Measurements from ENCODE around the gene PSG6. TPM values are rescaled to one million over a fixed set of nuclear protein-coding genes. Genes with fewer than 3 reads are reported as not detected.
A peak's percentile ranks its signal among the peaks of the same experiment; 100 is the strongest.
"Not testable (repeated sequence)": the region's sequence is repeated elsewhere in the genome, so short reads cannot be mapped to it uniquely, and the experiment has no call there.

The PSG6 gene
- polyA plus RNA-seq, 1 donor (not counting 4 experiments of a cell fraction or from before 2014, with no cell fraction given), result 0.45 TPM

DNA sequence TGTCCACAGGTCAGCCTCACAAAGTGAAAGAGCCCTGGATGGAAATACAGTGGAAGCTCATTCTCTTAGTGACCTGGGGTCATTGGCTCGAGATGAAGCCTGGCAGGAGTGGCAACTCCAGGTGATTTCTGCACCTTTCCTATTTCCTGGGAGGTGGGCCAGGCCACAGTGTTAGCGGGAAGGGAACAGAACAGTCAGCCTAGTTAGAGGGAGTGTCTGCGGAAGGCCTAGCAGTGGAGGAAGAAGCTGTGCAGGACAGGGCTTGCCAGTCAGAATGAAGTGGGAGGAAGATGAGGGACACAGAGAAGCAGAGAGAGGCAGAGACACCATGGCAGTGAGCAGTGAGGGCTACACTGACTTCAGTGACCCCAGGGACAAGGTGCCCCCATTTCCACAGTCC is 15.7 kb upstream of the PSG6 start:
- H3K9me1 ChIP-seq (ENCODE audit: control insufficient read depth, extremely low read depth, insufficient read depth, low read length); DNase-seq (ENCODE audit: low read depth, low spot score); H4K20me1 ChIP-seq (ENCODE audit: control insufficient read depth, extremely low read depth, insufficient read depth, low read length); H3K9me3 ChIP-seq (ENCODE audit: control insufficient read depth, low read depth, low read length); H3K4me3 ChIP-seq (ENCODE audit: control insufficient read depth in 2 of 3, extremely low read depth in 1 of 3, insufficient read depth in 2 of 3, low read depth in 1 of 3, low read length in 3 of 3); H3K27me3 ChIP-seq (ENCODE audit: control insufficient read depth, extremely low read depth, insufficient read depth, low read length); H3K79me2 ChIP-seq (ENCODE audit: control insufficient read depth, insufficient read depth, low read length); H3K36me3 ChIP-seq (ENCODE audit: control insufficient read depth in 2 of 2, extremely low read depth in 1 of 2, insufficient read depth in 2 of 2, low read length in 2 of 2); dilution Hi-C loops (cut with MboI; ENCODE audit: extremely low pct_ligation_motif_present, low sequenced_read_pairs): not testable (repeated sequence)
- H3K9ac ChIP-seq (ENCODE audit: control insufficient read depth, extremely low read depth, insufficient read depth, low read length), result peak overlapping the region; percentile 58
- H3K27ac ChIP-seq (ENCODE audit: control insufficient read depth, insufficient read depth, low read length), result peak overlapping the region; percentile 82
- H3K4me1 ChIP-seq (ENCODE audit: control insufficient read depth, extremely low read depth, insufficient read depth, low read length), result peaks cover 20% of the 10 kb centered on the region
- H3K4me2 ChIP-seq (ENCODE audit: control insufficient read depth, extremely low read depth, insufficient read depth, low read depth, low read length), result peak overlapping the region; percentile 62
- peak; percentile 88 for FAIRE-seq
- H2AFZ ChIP-seq (ENCODE audit: control insufficient read depth, low read length), result peak overlapping the region; percentile 33

DNA sequence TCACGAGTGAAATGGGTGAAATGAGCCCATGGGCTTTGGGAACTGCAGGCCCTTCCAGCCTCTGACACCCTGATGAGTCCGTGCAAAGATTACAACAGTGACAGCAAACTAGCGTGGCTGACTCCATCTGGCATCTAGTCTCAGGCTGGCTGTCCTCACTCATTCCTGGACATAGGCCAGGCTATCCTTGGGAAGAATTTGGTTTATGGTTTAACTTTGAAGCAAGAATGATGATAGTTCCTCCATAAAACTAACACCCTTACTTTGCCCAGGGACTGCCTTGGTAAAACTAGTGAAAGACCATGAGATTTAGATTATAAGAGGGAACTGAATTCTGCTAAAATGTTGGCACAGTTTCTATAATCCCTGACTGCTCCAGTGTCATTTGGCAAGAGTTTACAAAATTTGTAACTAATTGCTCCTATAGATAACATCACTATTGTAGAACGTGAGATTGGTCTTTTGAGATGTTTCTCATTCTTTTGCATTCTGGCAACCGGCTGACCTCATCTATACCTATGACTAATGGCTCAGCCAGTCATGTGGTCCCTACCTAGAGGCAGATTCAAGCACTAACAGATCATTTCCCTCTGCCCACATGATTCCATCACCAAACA is 14.9 kb upstream of the PSG6 start:
- H4K20me1 ChIP-seq (ENCODE audit: control insufficient read depth, extremely low read depth, insufficient read depth, low read length); H3K9me3 ChIP-seq (ENCODE audit: control insufficient read depth, low read depth, low read length); H3K36me3 ChIP-seq (ENCODE audit: control insufficient read depth in 2 of 2, extremely low read depth in 1 of 2, insufficient read depth in 2 of 2, low read length in 2 of 2); H3K4me3 ChIP-seq (ENCODE audit: control insufficient read depth in 2 of 3, extremely low read depth in 1 of 3, insufficient read depth in 2 of 3, low read depth in 1 of 3, low read length in 3 of 3); H3K27me3 ChIP-seq (ENCODE audit: control insufficient read depth, extremely low read depth, insufficient read depth, low read length); H3K79me2 ChIP-seq (ENCODE audit: control insufficient read depth, insufficient read depth, low read length); dilution Hi-C loops (cut with MboI; ENCODE audit: extremely low pct_ligation_motif_present, low sequenced_read_pairs); H3K9me1 ChIP-seq (ENCODE audit: control insufficient read depth, extremely low read depth, insufficient read depth, low read length): not testable (repeated sequence)
- Histone ChIP-seq H3K4me2 (ENCODE audit: control insufficient read depth, extremely low read depth, insufficient read depth, low read depth, low read length) (peak overlapping the region; percentile 51), H3K9ac (ENCODE audit: control insufficient read depth, extremely low read depth, insufficient read depth, low read length) (peak overlapping the region; percentile 50), H3K4me1 (ENCODE audit: control insufficient read depth, extremely low read depth, insufficient read depth, low read length) (peaks cover 20% of the 10 kb centered on the region), H3K27ac (ENCODE audit: control insufficient read depth, insufficient read depth, low read length) (peak overlapping the region; percentile 89), H2AFZ (ENCODE audit: control insufficient read depth, low read length) (peak overlapping the region; percentile 27)
- FAIRE-seq (peak; percentile 94), DNase-seq (ENCODE audit: low read depth, low spot score) (peak; percentile 58)

DNA sequence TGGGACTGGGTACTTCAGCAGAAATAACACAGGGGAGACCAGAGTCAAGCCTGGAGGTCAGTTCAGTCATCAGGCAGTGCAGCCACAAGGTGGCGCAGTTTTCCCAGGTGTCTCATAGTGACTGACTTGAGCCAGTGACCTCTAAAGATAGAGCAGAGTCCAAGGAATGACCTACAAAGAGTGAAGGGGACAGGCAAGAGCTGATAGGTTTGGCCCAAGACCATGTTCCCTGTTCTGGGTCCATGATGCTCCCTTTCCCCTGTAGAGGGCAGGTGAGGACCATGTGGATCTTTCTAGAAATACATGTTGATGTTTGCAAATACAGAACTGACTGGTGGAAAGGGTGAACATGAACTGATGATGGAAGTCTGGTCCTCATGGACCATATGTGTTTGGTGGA is 12.5 kb upstream of the PSG6 start:
- H3K79me2 ChIP-seq (ENCODE audit: control insufficient read depth, insufficient read depth, low read length); H3K27ac ChIP-seq (ENCODE audit: control insufficient read depth, insufficient read depth, low read length); H3K9me1 ChIP-seq (ENCODE audit: control insufficient read depth, extremely low read depth, insufficient read depth, low read length); dilution Hi-C loops (cut with MboI; ENCODE audit: extremely low pct_ligation_motif_present, low sequenced_read_pairs); H3K9me3 ChIP-seq (ENCODE audit: control insufficient read depth, low read depth, low read length); H3K27me3 ChIP-seq (ENCODE audit: control insufficient read depth, extremely low read depth, insufficient read depth, low read length); H3K9ac ChIP-seq (ENCODE audit: control insufficient read depth, extremely low read depth, insufficient read depth, low read length); H4K20me1 ChIP-seq (ENCODE audit: control insufficient read depth, extremely low read depth, insufficient read depth, low read length); FAIRE-seq; H3K4me2 ChIP-seq (ENCODE audit: control insufficient read depth, extremely low read depth, insufficient read depth, low read depth, low read length); DNase-seq (ENCODE audit: low read depth, low spot score); H2AFZ ChIP-seq (ENCODE audit: control insufficient read depth, low read length); H3K36me3 ChIP-seq (ENCODE audit: control insufficient read depth in 2 of 2, extremely low read depth in 1 of 2, insufficient read depth in 2 of 2, low read length in 2 of 2); H3K4me3 ChIP-seq (ENCODE audit: control insufficient read depth in 2 of 3, extremely low read depth in 1 of 3, insufficient read depth in 2 of 3, low read depth in 1 of 3, low read length in 3 of 3): not testable (repeated sequence)
- H3K4me1 ChIP-seq (ENCODE audit: control insufficient read depth, extremely low read depth, insufficient read depth, low read length), result peaks cover 20% of the 10 kb centered on the region
- TF ChIP-seq, protein P1, sequence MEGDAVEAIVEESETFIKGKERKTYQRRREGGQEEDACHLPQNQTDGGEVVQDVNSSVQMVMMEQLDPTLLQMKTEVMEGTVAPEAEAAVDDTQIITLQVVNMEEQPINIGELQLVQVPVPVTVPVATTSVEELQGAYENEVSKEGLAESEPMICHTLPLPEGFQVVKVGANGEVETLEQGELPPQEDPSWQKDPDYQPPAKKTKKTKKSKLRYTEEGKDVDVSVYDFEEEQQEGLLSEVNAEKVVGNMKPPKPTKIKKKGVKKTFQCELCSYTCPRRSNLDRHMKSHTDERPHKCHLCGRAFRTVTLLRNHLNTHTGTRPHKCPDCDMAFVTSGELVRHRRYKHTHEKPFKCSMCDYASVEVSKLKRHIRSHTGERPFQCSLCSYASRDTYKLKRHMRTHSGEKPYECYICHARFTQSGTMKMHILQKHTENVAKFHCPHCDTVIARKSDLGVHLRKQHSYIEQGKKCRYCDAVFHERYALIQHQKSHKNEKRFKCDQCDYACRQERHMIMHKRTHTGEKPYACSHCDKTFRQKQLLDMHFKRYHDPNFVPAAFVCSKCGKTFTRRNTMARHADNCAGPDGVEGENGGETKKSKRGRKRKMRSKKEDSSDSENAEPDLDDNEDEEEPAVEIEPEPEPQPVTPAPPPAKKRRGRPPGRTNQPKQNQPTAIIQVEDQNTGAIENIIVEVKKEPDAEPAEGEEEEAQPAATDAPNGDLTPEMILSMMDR (optimal IDR thresholded peaks at IDR 0.05 in 1 of 3, IDR thresholded peaks at IDR 0.05 in 1 of 3, conservative IDR thresholded peaks at IDR 0.05 in 1 of 3; ENCODE audit: extremely low read depth in 1 of 3, insufficient read depth in 2 of 3, low read length in 3 of 3), result peak in 2 of 3 experiments; percentile 51 to 54
